ENCODE results near the gene NINL. TPM values are rescaled to one million over a fixed set of nuclear protein-coding genes. Genes with fewer than 3 reads are reported as not detected.

The NINL gene
- total and polyA plus RNA-seq, 4 donors, result 1.9 to 3.6 (median 2.8) TPM

DNA sequence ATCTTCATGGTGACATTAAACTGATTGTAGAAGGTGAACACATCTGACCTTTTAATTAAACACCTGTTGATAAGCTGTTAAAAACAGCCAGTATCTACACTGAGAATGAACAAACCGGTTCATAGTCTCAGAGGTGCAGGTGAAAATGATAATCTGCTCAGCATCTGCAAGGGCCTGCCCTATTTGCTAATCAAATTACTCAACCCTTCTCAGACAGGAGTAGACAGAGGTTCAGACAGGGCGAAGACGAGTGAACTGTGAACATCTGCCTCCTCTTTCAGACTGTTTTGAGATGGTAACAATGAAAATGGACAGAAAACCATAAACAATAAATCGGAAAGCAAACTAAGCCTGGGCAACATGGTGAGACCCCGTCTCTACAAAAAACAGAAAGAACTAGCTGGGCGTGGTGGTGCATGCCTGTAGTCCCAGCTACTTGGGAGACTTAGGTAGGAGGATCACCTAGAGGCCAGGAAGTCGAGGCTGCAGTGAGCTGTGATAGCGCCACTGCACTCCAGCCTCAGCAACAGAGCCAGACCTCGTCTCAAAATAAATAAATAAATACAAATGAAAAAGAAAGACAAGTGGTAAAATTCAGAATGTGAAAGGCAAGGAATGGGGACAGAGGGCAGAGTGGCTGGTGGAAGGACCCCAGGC is 55.9 kb downstream of the NINL start:
- no peak overlapping the region for H3K9ac ChIP-seq (ENCODE audit: low read depth in 1 of 2, low read length in 2 of 2)
- H3K4me1 ChIP-seq (ENCODE audit: control insufficient read depth in 4 of 4, insufficient read depth in 4 of 4, low read length in 3 of 4), result peaks cover 0 to 15% (median 5%) of the 10 kb centered on the region in 4 donors
- no peaks in the 10 kb centered on the region for H3K9me3 ChIP-seq (ENCODE audit: control insufficient read depth in 4 of 4, low read length in 3 of 4)
- 89% methylated on average over 9 of the region's 9 CpGs for WGBS
- no peak for DNase-seq (ENCODE audit: low spot score)
- H3K36me3 ChIP-seq (ENCODE audit: control insufficient read depth in 4 of 4, insufficient read depth in 3 of 4, low read depth in 1 of 4, low read length in 3 of 4), result peaks cover 0 to 3% (median under 1%) of the 10 kb centered on the region in 4 donors
- no peak overlapping the region for H3K4me3 ChIP-seq (ENCODE audit: low read depth in 1 of 3, low read length in 3 of 3)
- H3K27me3 ChIP-seq (ENCODE audit: control insufficient read depth in 4 of 4, insufficient read depth in 4 of 4, low read length in 3 of 4), result no peaks in the 10 kb centered on the region
- TF ChIP-seq, protein P1, sequence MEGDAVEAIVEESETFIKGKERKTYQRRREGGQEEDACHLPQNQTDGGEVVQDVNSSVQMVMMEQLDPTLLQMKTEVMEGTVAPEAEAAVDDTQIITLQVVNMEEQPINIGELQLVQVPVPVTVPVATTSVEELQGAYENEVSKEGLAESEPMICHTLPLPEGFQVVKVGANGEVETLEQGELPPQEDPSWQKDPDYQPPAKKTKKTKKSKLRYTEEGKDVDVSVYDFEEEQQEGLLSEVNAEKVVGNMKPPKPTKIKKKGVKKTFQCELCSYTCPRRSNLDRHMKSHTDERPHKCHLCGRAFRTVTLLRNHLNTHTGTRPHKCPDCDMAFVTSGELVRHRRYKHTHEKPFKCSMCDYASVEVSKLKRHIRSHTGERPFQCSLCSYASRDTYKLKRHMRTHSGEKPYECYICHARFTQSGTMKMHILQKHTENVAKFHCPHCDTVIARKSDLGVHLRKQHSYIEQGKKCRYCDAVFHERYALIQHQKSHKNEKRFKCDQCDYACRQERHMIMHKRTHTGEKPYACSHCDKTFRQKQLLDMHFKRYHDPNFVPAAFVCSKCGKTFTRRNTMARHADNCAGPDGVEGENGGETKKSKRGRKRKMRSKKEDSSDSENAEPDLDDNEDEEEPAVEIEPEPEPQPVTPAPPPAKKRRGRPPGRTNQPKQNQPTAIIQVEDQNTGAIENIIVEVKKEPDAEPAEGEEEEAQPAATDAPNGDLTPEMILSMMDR (IDR thresholded peaks at IDR 0.05; ENCODE audit: low read depth, low read length, missing input control), result no peak
- TF ChIP-seq FOXA1 (IDR thresholded peaks at IDR 0.05) (no peak), RAD21 (IDR thresholded peaks at IDR 0.05) (no peak), TAF1 (conservative IDR thresholded peaks at IDR 0.05) (no peak), GABPA (IDR thresholded peaks at IDR 0.05 in 1 of 2, conservative IDR thresholded peaks at IDR 0.05 in 1 of 2) (no peak), HNF4G (IDR thresholded peaks at IDR 0.05) (no peak)
- TF ChIP-seq, protein P2, sequence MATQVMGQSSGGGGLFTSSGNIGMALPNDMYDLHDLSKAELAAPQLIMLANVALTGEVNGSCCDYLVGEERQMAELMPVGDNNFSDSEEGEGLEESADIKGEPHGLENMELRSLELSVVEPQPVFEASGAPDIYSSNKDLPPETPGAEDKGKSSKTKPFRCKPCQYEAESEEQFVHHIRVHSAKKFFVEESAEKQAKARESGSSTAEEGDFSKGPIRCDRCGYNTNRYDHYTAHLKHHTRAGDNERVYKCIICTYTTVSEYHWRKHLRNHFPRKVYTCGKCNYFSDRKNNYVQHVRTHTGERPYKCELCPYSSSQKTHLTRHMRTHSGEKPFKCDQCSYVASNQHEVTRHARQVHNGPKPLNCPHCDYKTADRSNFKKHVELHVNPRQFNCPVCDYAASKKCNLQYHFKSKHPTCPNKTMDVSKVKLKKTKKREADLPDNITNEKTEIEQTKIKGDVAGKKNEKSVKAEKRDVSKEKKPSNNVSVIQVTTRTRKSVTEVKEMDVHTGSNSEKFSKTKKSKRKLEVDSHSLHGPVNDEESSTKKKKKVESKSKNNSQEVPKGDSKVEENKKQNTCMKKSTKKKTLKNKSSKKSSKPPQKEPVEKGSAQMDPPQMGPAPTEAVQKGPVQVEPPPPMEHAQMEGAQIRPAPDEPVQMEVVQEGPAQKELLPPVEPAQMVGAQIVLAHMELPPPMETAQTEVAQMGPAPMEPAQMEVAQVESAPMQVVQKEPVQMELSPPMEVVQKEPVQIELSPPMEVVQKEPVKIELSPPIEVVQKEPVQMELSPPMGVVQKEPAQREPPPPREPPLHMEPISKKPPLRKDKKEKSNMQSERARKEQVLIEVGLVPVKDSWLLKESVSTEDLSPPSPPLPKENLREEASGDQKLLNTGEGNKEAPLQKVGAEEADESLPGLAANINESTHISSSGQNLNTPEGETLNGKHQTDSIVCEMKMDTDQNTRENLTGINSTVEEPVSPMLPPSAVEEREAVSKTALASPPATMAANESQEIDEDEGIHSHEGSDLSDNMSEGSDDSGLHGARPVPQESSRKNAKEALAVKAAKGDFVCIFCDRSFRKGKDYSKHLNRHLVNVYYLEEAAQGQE (IDR thresholded peaks at IDR 0.05), result no peak
- TF ChIP-seq, protein P3, sequence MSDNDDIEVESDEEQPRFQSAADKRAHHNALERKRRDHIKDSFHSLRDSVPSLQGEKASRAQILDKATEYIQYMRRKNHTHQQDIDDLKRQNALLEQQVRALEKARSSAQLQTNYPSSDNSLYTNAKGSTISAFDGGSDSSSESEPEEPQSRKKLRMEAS (IDR thresholded peaks at IDR 0.05), result no peak
- TF ChIP-seq, protein P4, sequence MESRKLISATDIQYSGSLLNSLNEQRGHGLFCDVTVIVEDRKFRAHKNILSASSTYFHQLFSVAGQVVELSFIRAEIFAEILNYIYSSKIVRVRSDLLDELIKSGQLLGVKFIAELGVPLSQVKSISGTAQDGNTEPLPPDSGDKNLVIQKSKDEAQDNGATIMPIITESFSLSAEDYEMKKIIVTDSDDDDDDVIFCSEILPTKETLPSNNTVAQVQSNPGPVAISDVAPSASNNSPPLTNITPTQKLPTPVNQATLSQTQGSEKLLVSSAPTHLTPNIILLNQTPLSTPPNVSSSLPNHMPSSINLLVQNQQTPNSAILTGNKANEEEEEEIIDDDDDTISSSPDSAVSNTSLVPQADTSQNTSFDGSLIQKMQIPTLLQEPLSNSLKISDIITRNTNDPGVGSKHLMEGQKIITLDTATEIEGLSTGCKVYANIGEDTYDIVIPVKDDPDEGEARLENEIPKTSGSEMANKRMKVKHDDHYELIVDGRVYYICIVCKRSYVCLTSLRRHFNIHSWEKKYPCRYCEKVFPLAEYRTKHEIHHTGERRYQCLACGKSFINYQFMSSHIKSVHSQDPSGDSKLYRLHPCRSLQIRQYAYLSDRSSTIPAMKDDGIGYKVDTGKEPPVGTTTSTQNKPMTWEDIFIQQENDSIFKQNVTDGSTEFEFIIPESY (IDR thresholded peaks at IDR 0.05), result no peak
- no peak overlapping the region for H3K27ac ChIP-seq (ENCODE audit: low read depth in 1 of 2, low read length in 2 of 2)

DNA sequence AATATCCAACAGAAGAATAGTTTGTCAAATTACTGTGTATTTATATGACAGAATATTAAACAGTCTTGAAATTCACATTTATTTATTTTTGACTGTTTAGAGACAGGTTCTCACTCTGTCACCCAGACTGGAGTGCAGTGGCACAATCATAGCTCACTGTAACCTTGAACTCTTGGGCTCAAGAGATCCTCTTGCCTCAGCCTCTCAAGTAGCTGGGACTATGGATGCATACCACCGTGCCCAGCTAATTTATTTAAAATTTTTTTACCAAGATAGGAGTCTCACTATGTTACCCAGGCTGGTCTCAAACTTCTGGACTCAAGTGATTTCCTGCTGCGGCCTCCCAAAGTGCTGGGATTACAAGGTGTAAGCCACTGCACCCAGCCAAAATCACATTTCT is 57.4 kb downstream of the NINL start:
- H3K4me1 ChIP-seq (ENCODE audit: control insufficient read depth in 4 of 4, insufficient read depth in 4 of 4, low read length in 3 of 4), result peaks cover 0 to 5% (median 2%) of the 10 kb centered on the region in 4 donors
- no peaks in the 10 kb centered on the region for H3K27me3 ChIP-seq (ENCODE audit: control insufficient read depth in 4 of 4, insufficient read depth in 4 of 4, low read length in 3 of 4)
- peaks cover 0 to 12% (median 2%) of the 10 kb centered on the region in 4 donors for H3K36me3 ChIP-seq (ENCODE audit: control insufficient read depth in 4 of 4, insufficient read depth in 3 of 4, low read depth in 1 of 4, low read length in 3 of 4)
- 91% methylated on average over 2 of the region's 2 CpGs for WGBS
- no peaks in the 10 kb centered on the region for H3K9me3 ChIP-seq (ENCODE audit: control insufficient read depth in 4 of 4, low read length in 3 of 4)
- H3K9ac ChIP-seq (ENCODE audit: low read depth in 1 of 2, low read length in 2 of 2), result no peak overlapping the region
- no peak overlapping the region for H3K27ac ChIP-seq (ENCODE audit: low read depth in 1 of 2, low read length in 2 of 2)
- no peak for DNase-seq (ENCODE audit: low spot score)
- H3K4me3 ChIP-seq (ENCODE audit: low read depth in 1 of 3, low read length in 3 of 3), result no peak overlapping the region
- TF ChIP-seq, protein P5, sequence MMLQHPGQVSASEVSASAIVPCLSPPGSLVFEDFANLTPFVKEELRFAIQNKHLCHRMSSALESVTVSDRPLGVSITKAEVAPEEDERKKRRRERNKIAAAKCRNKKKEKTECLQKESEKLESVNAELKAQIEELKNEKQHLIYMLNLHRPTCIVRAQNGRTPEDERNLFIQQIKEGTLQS (IDR thresholded peaks at IDR 0.05), result no peak
- TF ChIP-seq NR2F2 (IDR thresholded peaks at IDR 0.05), result no peak
- TF ChIP-seq, protein P3 (IDR thresholded peaks at IDR 0.05), result no peak
- TF ChIP-seq, protein P1 (IDR thresholded peaks at IDR 0.05; ENCODE audit: low read depth, low read length, missing input control), result no peak
- TF ChIP-seq GABPA (IDR thresholded peaks at IDR 0.05 in 1 of 2, conservative IDR thresholded peaks at IDR 0.05 in 1 of 2), result no peak
- no peak for TF ChIP-seq FOXA2 (IDR thresholded peaks at IDR 0.05)
- no peak for TF ChIP-seq TAF1 (conservative IDR thresholded peaks at IDR 0.05)
- no peak for TF ChIP-seq EGR1 (IDR thresholded peaks at IDR 0.05; ENCODE audit: low read depth in 2 of 2)
- no peak for TF ChIP-seq RAD21 (IDR thresholded peaks at IDR 0.05)
- no peak for TF ChIP-seq HNF4G (IDR thresholded peaks at IDR 0.05)
- no peak for TF ChIP-seq YY1 (IDR thresholded peaks at IDR 0.05)
- no peak for TF ChIP-seq SP1 (IDR thresholded peaks at IDR 0.05)
- no peak for TF ChIP-seq RXRA (IDR thresholded peaks at IDR 0.05)
- TF ChIP-seq, protein P4 (IDR thresholded peaks at IDR 0.05), result no peak
- TF ChIP-seq FOXA1 (IDR thresholded peaks at IDR 0.05), result no peak
- no peak for TF ChIP-seq JUND (IDR thresholded peaks at IDR 0.05)
- TF ChIP-seq HNF4A (conservative IDR thresholded peaks at IDR 0.05), result no peak

All from liver (tissue), 9 donors.